ENCODE data around the gene TMEM161B. TPM values are rescaled to one million over a fixed set of nuclear protein-coding genes. Genes with fewer than 3 reads are reported as not detected.

The TMEM161B gene
- total and polyA plus RNA-seq, 2 of the 13 experiments (the other 11 are each of a cell fraction or from before 2014, with no cell fraction given): 15.0 to 22.1 TPM

GRCh38 chr5:88268385-88269184 is at the start of gene TMEM161B (continued):
- TF ChIP-seq ELF3 (CRISPR knock-in tag; IDR thresholded peaks at IDR 0.05): peak; percentile 91
- TF ChIP-seq ZNF883 (CRISPR knock-in tag; IDR thresholded peaks at IDR 0.05; ENCODE audit: not compliant biosample characterization): peak; percentile 80
- TF ChIP-seq MTERF4 (CRISPR knock-in tag; IDR thresholded peaks at IDR 0.05): no peak
- TF ChIP-seq MED1 (CRISPR knock-in tag; IDR thresholded peaks at IDR 0.05): peak; percentile 70
- peak; percentile 20 for TF ChIP-seq ARNT2 (CRISPR knock-in tag; IDR thresholded peaks at IDR 0.05; ENCODE audit: low read depth)
- TF ChIP-seq ZSCAN21 (CRISPR knock-in tag; IDR thresholded peaks at IDR 0.05; ENCODE audit: borderline replicate concordance): peak; percentile 69; the same call in 1 of the 2 replicates
- TF ChIP-seq, protein P1, sequence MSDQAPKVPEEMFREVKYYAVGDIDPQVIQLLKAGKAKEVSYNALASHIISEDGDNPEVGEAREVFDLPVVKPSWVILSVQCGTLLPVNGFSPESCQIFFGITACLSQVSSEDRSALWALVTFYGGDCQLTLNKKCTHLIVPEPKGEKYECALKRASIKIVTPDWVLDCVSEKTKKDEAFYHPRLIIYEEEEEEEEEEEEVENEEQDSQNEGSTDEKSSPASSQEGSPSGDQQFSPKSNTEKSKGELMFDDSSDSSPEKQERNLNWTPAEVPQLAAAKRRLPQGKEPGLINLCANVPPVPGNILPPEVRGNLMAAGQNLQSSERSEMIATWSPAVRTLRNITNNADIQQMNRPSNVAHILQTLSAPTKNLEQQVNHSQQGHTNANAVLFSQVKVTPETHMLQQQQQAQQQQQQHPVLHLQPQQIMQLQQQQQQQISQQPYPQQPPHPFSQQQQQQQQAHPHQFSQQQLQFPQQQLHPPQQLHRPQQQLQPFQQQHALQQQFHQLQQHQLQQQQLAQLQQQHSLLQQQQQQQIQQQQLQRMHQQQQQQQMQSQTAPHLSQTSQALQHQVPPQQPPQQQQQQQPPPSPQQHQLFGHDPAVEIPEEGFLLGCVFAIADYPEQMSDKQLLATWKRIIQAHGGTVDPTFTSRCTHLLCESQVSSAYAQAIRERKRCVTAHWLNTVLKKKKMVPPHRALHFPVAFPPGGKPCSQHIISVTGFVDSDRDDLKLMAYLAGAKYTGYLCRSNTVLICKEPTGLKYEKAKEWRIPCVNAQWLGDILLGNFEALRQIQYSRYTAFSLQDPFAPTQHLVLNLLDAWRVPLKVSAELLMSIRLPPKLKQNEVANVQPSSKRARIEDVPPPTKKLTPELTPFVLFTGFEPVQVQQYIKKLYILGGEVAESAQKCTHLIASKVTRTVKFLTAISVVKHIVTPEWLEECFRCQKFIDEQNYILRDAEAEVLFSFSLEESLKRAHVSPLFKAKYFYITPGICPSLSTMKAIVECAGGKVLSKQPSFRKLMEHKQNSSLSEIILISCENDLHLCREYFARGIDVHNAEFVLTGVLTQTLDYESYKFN (CRISPR knock-in tag; conservative IDR thresholded peaks at IDR 0.05): peak; percentile 59
- 0 out of 2 replicates have a peak, but pooled peaks have one; percentile 28 for TF ChIP-seq GLI4 (CRISPR knock-in tag; IDR thresholded peaks at IDR 0.05; ENCODE audit: borderline replicate concordance)
- TF ChIP-seq ZNF562 (CRISPR knock-in tag; IDR thresholded peaks at IDR 0.05; ENCODE audit: borderline replicate concordance): no peak
- TF ChIP-seq ZMYM2 (CRISPR knock-in tag; IDR thresholded peaks at IDR 0.05): peak; percentile 74
- TF ChIP-seq IKZF5 (CRISPR knock-in tag; IDR thresholded peaks at IDR 0.05): peak; percentile 57; the same call in 1 of the 2 replicates
- peak; percentile 29; the same call in 1 of the 2 replicates for TF ChIP-seq UBTF (CRISPR knock-in tag; IDR thresholded peaks at IDR 0.05)
- no peak for TF ChIP-seq ZNF768 (CRISPR knock-in tag; IDR thresholded peaks at IDR 0.05)
- TF ChIP-seq, protein P2, sequence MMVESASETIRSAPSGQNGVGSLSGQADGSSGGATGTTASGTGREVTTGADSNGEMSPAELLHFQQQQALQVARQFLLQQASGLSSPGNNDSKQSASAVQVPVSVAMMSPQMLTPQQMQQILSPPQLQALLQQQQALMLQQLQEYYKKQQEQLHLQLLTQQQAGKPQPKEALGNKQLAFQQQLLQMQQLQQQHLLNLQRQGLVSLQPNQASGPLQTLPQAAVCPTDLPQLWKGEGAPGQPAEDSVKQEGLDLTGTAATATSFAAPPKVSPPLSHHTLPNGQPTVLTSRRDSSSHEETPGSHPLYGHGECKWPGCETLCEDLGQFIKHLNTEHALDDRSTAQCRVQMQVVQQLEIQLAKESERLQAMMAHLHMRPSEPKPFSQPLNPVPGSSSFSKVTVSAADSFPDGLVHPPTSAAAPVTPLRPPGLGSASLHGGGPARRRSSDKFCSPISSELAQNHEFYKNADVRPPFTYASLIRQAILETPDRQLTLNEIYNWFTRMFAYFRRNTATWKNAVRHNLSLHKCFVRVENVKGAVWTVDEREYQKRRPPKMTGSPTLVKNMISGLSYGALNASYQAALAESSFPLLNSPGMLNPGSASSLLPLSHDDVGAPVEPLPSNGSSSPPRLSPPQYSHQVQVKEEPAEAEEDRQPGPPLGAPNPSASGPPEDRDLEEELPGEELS (CRISPR knock-in tag; IDR thresholded peaks at IDR 0.05): peak; percentile 68

Data from HepG2 (cell line).